ENCODE results near the gene SS18L1.

The SS18L1 gene

DNA sequence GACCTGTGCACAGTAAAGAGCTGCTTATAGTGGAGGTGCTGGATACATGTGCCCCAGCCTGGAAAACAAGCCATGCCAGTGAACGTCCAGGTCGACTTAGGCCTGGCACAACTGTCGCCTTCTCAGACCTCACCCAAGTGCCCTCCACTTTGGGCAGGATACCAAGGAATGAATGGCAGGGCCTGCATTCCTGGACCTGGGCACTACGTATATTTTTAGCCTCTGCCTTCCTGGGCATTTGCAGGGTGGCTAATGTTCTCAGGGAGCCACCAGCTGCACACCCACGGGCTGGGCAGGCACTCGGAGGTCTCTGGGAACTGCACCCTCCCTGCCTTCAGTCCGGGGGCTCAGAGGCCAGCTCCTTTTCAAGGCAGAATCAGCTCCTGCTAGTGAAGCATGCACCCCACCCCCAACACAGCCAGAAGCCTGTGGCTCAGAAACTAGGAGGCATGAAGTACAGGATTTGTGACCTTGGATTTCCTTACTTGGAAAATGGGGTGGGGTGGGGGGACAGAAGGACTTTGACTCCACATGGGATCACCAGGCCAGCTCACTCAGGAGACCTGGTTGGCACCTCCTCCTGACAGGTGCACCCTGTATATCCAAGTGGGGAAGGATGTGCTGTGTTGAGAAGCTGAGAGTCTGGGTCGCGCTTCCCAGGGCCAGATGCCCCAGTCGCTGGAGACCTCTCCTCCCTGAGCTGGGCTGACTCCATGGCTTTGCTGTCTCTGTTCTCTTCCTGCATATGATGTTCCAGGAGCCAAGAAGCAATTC lies 23.8 kb upstream of the SS18L1 start:
- no peak for DNase-seq (ENCODE audit: low read depth)

DNA sequence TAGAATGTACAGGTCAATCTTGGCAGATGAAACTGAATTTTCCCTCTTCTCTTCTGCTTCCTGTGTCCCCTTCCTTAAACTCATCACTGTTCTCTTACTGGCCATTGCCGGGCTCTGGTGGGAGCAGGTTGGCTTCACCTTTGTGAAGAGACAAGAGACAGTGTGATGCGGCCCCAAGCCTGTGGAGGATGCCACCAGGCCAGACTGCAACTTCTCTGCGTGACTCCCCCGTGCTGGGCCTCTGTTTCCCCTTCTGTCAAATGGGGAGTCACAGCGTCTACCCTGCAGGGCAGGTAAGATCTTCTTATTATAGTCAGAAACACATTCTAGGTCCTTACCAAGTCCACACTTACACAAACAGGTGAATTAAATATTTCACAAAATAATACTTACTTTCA lies 23.2 kb upstream of the SS18L1 start:
- no peak for DNase-seq (ENCODE audit: low read depth)

DNA sequence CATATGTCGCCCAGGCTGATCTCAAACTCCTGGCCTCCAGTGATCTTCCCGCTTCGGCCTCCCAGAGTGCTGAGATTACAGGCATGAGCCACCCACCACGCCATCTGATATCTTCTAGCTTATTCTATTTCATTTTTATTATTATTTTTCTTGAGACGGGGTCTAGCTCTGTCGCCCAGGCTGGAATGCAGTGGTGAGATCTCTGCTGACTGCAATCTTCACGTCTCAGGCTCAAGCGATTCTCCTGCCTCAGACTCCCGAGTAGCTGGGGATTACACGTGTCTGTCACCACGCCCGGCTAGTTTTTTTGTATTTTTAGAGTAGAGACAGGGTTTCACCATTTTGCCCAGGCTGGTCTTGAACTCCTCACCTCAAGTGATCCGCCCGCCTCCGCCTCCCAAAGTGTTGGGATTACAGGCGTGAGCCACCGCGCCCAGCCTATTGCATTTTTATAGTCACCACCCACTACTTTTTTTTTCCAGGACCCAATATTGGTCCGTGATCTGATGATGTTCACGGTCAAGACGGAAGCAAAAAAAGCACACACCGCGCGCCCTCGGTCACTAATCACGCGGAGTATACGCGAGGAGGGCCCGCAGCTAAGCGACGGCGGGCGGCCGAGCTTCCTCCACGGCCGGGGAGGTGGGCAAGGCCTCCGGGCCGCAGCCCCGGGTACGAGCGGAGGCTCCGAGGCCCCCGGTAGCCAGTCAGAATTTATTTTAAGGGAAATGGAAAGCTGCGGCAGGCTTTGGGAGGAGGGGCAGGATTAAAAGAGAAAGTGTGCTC lies 22.4 kb upstream of the SS18L1 start:
- DNase-seq (ENCODE audit: low read depth) = no peak

DNA sequence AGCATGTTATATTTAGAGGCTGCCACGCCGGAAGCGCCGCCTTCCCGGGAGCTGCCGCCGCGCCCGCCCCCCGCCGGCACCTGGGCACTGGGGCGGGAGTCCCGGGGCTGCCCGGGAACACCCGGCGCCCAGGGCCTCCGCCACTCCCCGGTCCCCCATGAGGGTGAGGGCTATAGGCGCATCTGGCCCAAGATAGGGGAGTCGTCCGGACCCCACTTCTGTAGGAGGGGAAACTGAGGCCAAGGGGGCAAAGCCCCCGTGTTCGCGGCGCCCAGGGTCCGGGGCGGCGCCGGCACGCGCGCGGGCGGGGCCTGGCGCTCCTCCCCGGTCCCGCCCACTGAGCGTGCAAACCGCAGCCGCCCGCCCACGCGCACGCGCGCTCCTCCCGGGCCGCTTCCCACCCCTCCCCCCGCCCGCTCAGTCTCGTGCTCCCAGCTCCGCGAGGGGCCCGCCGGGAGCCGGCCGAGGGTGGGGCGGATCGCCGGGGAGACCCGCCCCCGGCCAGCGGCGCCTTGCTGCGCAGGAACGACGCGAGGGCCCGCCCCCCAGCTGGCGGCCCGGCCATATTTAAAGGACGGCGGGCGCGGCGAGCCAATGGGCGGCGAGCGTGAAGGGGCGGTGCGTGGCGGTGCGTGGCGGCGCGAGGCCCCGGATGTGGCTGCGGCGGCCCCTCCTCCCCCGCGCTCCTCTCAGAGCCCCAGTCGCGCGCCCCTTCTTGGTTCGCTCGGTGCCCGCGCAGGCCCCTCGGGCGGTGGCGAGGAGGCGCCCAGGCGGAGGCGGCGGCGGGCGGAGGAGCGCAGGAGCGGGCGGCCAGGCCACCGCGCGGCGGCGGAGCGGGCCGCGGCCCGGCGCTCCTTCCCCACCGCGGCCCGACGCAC lies 21.6 kb upstream of the SS18L1 start, which contains the start of gene LSM14B:
LSM14B (plus strand) TSS at position 700 of the 878 bp plus-strand sequence. CDS start 192 bp downstream, outside the sequence.
- DNase-seq (ENCODE audit: low read depth) = peak; percentile 97

DNA sequence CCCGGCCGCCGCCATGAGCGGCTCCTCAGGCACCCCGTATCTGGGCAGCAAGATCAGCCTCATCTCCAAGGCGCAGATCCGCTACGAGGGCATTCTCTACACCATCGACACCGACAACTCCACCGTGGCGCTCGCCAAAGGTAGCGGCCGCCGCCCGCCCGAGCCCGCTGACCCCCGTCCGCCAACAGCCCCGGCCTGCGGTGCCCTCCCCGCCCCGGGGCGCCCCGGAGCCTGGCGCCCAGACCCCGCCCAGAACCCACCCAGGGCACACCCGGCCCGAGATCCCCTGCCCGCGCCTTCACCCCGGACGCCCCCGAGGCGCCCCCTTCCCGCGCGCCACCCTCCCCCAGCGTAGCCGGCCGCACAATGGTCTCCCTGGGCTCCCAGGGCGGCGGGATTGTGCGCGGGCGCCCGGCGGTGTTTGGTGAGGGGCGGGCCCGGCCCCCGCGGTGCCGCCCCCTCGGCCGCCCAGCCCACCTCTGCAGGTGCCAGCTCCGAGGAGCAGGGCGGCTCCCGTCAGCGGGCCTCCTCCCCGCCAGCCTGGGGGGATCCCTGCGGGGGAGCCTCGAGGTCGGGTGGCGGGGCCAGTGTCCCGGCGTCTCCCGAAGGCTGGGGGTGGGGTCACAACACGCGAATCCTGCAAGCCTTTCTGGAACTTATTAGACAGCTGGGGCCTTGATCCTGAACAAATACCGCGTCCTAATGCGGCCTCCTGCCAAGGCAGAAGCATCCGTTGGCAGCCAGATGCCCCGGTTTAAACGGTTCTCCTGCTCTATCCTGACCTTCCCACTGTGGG lies 20.7 kb upstream of the SS18L1 start:
- no peak for DNase-seq (ENCODE audit: low read depth)

DNA sequence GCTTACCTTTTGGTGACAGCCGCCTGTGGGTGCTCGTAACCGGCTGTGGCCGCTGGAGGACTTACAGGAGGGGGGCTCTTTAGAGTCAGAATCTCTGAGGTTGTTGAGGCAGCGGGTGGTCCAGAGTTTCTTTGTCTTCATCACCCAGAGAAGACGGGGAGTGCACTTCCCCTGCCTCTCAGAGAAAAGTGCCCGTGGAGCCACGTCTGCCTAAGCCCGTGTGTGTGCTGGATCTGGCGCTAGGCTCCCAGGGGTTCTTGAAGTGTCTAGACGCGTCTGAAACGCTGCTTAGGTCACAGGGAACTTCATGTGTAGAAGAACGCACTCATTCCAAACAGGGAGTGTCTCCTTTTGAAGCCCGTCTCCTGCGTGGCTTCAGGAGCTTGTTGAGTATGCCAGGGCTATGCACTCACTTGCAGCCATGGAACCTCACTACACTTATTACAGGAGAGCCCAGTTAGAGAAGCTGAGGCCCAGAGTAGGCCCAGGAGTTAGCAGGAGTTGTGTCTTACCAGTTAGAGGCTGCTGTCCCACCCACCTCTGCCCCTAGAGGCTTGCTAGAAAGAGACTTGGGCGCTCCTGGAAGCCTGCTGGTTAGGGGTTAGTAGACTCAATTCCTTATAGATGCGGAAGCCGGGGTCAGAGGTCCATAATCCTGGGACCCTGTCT lies 20.0 kb upstream of the SS18L1 start:
- DNase-seq (ENCODE audit: low read depth) = no peak

DNA sequence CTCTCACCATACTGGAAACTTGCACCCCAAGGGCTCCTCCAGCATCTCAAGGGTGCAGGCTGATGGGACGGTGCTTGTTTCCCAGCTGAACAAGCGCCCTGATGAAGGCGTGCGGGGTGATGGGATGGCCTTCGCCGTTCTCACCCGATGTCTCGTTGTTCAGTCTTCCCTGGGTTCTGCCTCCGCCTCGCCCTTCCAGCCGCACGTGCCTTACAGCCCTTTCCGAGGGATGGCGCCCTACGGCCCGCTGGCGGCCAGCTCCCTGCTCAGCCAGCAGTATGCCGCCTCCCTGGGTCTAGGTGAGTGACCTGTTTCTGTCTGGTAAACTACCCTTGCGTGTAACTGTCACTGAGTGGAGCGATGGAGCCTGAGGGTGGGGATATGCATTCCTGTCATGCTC lies 17.4 kb upstream of the SS18L1 start:
- DNase-seq (ENCODE audit: low read depth) = no peak

DNA sequence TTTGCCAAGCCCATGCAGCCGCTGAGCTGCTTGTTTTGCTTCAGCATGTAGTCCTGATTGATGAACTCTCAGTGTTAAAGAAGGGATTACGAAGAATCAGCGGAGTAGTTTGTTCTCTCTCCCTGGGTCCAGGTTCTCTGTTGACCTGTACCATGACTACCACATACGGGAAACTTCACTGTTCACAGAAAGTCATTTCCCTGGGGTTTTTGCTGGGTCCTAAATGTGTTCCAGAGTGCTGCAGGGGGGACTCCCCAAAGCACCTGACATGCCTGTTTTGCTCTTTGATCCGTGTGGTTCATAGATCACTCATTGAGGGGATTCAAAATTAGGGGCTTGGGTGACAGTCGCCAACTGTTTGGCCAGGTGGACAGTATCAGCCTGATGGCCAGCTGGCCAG lies 15.8 kb upstream of the SS18L1 start:
- no peak for DNase-seq (ENCODE audit: low read depth)

DNA sequence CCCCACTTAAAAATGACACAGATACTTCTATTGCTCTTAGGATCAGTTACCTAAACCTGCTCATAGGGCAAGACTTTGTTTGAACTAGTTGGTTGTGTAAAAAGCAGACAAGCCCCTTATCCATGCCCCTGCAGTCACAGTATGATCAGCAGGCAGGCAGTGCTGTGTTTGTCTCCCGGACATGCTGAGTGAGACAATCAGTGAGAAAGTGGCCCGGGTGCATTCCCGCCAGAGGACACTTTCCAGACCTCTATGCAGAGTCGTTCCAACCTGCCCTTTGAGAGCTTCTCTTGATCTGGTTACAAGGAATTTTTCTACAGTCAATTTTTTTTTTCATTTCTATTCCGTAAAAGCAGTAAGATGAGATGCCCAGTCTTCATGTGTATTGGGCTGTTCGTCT lies 15.1 kb upstream of the SS18L1 start:
- no peak for DNase-seq (ENCODE audit: low read depth)

DNA sequence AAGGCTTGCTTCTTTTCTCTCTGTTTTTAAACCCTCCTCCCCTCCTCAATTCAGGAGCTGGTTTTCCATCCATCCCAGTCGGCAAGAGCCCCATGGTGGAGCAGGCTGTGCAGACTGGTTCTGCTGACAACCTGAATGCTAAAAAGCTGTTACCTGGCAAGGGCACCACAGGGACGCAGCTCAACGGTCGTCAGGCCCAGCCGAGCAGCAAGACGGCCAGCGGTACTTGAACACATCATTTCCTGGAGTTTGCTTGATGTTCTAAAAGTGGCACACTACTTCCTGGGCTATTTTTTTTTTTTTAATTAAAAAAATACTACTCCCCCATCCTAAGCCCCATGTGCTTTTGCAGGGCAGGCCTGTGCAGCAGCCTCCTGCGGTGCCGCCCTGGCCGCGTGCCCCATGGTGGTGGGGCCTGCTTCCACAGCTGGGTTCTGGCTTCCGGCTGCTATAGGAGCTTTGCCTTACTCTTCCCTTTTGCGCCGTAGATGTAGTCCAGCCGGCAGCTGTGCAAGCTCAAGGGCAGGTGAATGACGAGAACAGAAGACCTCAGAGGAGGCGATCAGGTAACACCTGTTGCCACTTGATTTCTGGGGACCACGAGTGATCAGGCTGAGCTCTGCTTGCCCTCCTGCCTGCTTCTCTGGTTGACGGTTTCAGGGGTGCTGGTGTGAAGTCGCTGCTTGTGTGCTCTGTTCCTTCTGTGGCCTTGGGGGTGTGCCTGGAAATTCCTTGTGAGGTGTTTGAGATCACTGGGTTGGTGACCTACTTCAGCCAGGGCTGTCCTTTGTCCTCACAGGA lies 13.6 kb upstream of the SS18L1 start:
- no peak for DNase-seq (ENCODE audit: low read depth)

DNA sequence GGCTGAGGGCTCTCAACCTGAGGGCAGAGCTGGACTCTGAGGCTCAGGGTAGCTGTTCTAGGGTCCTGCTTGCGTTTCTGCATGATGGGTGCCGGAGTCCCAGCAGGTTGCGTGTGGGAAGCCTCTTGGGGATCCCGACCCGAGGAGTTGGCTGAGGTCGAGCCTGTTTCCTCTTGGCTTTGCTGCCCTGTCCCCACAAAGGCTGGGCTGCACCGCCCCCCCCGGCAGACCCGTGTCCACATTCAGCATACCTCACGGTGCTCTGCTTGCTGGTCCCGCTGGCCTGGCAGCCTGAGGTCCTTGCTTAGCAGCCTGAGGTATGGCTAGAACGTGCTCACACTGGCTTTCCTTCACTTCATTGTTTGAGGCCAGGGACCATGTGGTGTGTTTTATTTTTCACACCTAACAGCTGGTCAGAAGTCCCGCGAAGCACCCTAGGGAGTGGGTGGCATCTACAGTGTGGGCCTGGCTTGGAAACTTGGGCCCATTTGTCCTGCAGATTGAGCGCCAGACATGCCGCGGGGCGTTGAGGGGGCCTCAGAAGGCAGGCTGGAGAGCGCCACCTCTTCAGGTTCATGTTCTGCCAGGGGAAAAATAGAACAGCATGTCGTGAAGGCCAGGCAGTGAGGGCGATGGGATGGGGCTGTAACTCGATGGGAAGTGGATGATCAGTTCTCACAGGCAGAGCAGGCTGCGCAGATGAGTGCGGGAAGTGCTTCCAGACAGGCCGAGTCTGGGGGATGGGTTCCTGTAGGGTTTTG lies 11.8 kb upstream of the SS18L1 start:
- DNase-seq (ENCODE audit: low read depth) = no peak

DNA sequence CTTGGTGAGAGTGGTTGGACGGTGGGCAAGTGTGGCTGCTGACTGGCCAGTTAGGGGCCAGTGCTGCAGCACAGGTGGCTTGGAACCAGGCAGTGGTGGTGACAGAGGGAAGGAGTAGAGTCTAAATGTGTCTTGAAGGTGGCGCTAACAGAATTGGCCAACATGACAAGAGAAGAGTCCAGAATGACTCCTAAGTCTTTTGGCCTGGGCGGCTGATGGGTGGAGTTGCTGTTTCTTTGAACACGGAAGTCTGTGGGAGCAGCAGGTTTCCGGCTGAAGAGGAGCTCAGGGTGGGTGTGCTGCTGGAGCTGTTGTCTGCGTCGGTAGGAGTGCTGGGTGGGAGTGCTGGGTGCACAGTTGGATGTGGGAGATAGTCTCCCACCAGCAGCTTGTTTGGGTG lies 11.1 kb upstream of the SS18L1 start:
- DNase-seq (ENCODE audit: low read depth) = no peak

DNA sequence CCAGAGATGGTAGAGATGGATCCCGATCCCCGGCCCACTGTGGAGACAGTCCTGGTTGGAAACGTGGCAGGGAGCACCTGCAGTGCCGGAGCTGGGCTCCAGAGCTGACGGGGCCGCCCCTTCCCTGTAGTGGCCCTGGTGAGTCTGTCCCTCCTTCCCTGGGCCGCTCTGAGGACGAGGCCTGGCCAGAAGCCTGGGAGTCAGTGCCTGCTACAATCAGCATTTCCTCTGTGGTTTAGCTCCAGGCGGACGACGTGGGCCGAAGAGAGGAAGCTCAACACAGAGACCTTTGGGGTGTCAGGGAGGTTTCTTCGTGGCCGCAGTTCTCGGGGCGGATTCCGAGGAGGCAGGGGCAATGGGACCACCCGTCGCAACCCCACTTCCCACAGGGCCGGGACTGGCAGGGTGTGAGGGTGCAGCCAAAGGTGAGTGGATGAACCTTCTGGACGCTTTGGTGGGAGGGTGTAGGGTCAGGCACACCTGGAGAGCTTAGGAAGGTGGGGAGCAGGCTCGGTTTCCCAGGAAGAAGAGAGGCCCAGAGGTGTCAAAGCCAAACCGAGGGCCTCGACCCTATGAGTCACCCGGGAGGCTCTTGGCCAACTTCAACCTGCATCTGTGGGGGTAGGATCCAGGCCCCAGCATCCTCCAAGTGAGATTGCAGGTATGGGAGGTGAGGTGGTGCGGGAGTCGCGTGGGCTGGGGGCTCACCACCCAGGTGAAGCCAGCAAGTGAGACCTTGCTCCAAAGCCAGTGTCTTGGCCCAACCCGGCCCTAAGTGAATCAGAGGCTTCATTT lies 10.3 kb upstream of the SS18L1 start:
- no peak for DNase-seq (ENCODE audit: low read depth)

DNA sequence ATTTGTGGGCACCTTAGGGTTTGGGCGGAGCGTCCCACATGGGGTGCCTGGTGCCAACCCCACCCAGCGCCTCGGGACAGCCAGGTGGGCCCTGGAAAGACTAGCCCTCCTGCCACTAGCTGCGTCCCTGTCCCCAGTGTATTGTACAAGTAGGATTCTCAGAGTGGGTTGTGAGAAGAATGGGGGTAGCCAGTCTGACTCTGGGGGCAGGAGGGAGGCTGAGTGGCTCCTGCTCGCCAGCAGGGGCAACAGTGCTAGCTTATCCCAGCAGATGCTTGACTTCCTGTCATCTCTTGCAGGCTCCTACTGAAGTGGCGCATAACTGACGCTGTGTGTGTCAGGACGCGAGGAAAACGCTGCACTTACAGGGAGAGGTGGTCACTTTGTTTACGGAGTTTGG lies 9.7 kb upstream of the SS18L1 start:
- no peak for DNase-seq (ENCODE audit: low read depth)

DNA sequence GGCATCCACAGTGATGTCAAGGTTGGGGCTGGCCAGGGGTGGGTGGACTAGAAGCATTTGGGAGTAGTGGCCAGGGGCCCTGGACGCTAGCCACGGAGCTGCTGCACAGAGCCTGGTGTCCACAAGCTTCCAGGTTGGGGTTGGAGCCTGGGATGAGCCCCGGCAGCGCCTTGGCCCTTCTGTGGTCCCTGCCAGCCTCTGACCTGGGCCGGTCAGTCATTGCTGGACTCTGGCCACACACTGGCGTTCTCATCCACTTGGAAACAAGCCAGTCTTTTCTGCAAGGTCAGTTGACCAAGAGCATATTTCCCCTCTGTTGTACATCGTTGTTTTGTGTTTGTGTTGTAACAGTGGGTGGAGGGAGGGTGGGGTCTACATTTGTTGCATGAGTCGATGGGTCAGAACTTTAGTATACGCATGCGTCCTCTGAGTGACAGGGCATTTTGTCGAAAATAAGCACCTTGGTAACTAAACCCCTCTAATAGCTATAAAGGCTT lies 8.8 kb upstream of the SS18L1 start:
- DNase-seq (ENCODE audit: low read depth) = no peak

DNA sequence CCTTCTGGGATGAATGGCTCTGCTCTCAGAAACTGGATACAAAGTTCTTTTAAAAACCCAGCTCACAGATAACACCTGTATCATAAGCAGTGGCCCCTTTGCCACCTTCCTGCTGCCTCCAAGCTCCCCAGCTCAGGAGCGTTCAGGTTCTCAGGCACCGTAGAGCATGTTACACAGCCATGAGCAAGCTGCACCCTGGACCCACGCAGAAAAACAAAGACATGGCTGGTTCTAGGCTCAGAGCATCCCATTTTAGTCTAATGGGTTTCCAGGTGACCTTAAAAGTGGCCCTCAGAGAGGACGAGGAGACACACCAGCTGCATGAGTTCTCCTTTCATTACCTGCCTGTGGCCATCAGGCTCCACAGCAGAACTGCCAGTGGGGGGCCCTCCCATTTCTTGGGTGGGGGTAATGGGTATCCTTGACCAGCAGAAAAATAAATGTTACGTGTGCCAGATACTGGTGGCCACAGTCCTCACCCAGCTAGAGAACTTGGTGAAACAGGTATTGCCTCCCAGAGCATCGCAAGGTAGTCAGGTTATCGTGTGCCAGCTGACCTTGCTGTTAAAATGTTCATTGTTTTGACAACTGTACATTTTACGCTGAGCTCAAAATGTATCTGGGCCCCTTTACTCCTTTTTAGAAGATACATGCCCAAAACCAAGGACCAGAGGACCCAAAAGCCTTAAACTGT lies 7.8 kb upstream of the SS18L1 start:
- DNase-seq (ENCODE audit: low read depth) = no peak

DNA sequence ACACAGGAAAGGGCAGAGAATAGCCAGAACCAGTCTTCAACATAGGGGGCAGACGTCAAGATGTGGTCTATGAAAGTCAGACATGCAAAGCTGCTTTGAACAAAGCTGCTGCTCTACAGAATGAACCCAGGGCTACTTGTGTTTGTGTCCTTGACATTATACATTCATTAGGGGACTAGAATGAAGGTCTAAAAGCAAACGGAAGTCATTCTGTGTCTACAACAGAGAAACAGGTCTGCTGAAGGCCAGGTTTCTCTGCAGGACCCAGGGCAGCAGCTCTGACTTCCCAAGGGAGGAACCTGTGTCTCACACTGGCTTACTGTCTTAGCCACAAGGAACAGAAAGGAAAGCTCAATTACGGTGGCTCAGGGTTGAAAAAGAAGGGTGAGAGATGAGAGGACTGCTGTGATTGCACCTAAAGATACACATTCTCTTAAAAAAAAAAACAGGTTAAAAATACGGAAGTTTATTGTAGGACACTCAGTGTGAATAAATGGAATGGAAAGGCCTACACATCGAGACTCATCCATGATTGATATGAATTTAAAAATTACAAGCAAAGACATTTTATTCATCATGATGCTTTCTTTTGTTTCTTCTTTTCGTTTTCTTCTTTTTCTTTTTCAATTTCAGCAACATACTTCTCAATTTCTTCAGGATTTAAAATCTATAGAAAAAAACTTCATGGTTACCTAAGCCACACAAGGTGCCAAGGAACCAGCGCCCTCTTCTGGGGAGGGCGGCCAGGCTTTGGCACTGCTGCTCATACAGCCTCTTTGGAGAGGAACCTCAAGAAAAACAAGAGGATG lies 7.1 kb upstream of the SS18L1 start:
- peak; percentile 58 for DNase-seq (ENCODE audit: low read depth)
